Tibial nerve (tissue), 4 donors: ENCODE data around the gene KAT6B. TPM values are rescaled to one million over a fixed set of nuclear protein-coding genes. Genes with fewer than 3 reads are reported as not detected.

Experiments used
- DNase-seq, 2 donors: peaks; one replicate each; pipeline ENCODE4 v3.0.0-alpha.2; 2019; ENCODE audit warnings: low spot score in 2 of 2
- H3K27ac ChIP-seq, 4 donors: fragments of 200-600 bp; sonication (generic) in 3 of 4; one replicate each; pipeline ENCODE4 v1.5.1; 2017 to 2019; ENCODE audit warnings: mild to moderate bottlenecking in 1 of 4
- H3K27me3 ChIP-seq, 2 donors: fragments of 200-600 bp; sonication (generic) in 1 of 2; one replicate each; pipeline versions ENCODE4 v1.5.1 to v1.6.0; 2017 to 2019
- H3K36me3 ChIP-seq, 3 donors: fragments of 200-600 bp; sonication (generic); one replicate each; pipeline ENCODE4 v1.5.1; 2018 to 2019
- H3K4me1 ChIP-seq, 4 donors: fragments of 200-600 bp; sonication (generic) in 3 of 4; one replicate each; pipeline ENCODE4 v1.5.1; 2017 to 2019
- H3K4me3 ChIP-seq, 4 donors: fragments of 200-600 bp; sonication (generic) in 3 of 4; one replicate each; pipeline ENCODE4 v1.5.1; 2017 to 2019; ENCODE audit warnings: mild to moderate bottlenecking in 1 of 4, moderate library complexity in 1 of 4
- H3K9me3 ChIP-seq, 4 donors: fragments of 200-600 bp; sonication (generic) in 3 of 4; one replicate each; pipeline ENCODE4 v1.5.1; 2017 to 2019
- EP300 ChIP-seq, 2 donors: sonication (generic); formaldehyde crosslinking; IDR thresholded peaks; one replicate each; pipeline ENCODE4 v1.6.1; 2017; ENCODE audit warnings: antibody characterized with exemption in 2 of 2, mild to moderate bottlenecking in 1 of 2
- POLR2A ChIP-seq, 2 donors: fragments of 450-650 bp; IDR thresholded peaks; one replicate each; pipeline ENCODE4 v1.6.1; 2017; ENCODE audit warnings: antibody characterized with exemption in 2 of 2, mild to moderate bottlenecking in 2 of 2, moderate library complexity in 2 of 2
- WGBS, 2 donors: methylation state at CpG; one replicate each; pipeline ENCODE4 v1.1.5; 2018; 5-methylcytosine and 5-hydroxymethylcytosine counted together
- total RNA-seq, 4 donors: library from RNA; depleted of rRNA; stranded (reverse); fragments of >200 nt; gene quantifications; one replicate each; pipeline ENCODE4 v1.1.0, GENCODE V29; 2016
- TF ChIP-seq, protein P1 (sequence below), 5 experiments: fragments of 200-600 bp in 3 of 5; fragments of 450-650 bp in 2 of 5; sonication (generic) in 3 of 5; IDR thresholded peaks; one replicate each; pipeline ENCODE4 v1.5.1; 2016 to 2019; ENCODE audit warnings: antibody characterized with exemption in 5 of 5, mild to moderate bottlenecking in 3 of 5, moderate library complexity in 2 of 5

KAT6B gene
- total RNA-seq, 4 donors from 2014 or later = 42.3 to 59.7 (median 45.6) TPM

DNA sequence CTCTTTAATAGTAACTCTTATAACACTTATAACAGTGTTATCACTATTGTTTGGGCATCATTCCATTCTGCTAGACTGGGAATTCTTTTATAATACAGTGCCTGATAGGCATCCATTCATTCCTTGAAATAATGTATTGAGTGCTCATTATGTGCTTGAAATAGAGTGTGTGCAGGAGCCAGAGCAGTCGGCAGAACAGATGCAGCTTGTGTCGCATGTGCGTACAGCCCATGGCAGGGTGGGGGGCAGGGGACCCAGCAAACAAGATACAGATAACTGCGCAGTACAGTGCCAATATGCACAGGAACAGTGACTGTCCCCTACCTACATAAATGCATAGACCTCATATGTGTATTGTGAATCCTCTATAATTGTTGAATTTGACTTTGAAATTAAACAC, 99.3 kb downstream of the KAT6B start:
- no peaks in the 10 kb centered on the region for H3K27me3 ChIP-seq

DNA sequence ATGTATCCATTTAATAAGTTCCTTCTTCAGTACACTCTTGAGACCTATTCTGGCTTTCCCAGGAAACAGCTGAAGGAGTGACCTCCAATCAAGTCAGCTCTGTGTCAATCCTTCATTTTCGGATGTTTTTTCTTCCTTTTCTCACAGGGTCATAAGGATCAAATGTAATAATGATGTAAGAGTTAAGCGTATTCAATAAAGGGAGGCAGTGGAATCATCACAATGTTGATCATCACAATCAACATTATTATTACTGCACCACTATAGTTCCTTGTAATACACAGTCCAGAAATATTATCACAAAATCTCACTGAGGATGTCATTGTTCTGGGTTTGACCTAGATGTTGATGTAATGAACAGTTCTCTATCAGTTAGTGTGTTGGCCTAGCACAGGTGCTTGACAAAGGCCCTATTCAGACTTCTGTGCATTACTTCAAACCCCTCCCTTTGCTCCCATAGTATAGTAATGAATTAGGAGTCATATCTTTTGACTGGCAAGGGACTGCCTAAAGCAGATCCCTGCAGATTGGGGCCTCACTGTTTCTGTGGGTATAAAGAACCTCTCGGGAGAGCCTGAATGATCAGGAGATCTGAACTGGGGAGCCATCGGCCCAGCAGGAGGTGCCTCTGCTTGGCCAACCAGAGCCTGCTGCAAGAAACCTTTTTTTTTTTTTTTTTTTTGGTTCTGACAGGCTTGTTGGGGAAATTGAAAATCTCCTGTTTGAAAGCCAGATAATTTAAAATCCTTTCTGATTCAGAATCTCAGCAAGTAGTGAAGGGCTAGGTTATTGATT, 100.6 kb downstream of the KAT6B start:
- 50 to 57% methylated on average over 4 of the region's 4 CpGs for WGBS, 2 donors
- Histone ChIP-seq H3K27ac (peak overlapping the region in 2 of 4 donors; percentile 81 to 90), H3K4me1 (peaks cover 0 to 90% (median 47%) of the 10 kb centered on the region in 4 donors), H3K27me3 (no peaks in the 10 kb centered on the region), H3K4me3 (no peak overlapping the region), H3K36me3 (no peaks in the 10 kb centered on the region), H3K9me3 (no peaks in the 10 kb centered on the region)
- TF ChIP-seq, protein P1, sequence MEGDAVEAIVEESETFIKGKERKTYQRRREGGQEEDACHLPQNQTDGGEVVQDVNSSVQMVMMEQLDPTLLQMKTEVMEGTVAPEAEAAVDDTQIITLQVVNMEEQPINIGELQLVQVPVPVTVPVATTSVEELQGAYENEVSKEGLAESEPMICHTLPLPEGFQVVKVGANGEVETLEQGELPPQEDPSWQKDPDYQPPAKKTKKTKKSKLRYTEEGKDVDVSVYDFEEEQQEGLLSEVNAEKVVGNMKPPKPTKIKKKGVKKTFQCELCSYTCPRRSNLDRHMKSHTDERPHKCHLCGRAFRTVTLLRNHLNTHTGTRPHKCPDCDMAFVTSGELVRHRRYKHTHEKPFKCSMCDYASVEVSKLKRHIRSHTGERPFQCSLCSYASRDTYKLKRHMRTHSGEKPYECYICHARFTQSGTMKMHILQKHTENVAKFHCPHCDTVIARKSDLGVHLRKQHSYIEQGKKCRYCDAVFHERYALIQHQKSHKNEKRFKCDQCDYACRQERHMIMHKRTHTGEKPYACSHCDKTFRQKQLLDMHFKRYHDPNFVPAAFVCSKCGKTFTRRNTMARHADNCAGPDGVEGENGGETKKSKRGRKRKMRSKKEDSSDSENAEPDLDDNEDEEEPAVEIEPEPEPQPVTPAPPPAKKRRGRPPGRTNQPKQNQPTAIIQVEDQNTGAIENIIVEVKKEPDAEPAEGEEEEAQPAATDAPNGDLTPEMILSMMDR (IDR thresholded peaks at IDR 0.05) = no peak
- TF ChIP-seq EP300 (IDR thresholded peaks at IDR 0.05) = no peak
- no peak for TF ChIP-seq POLR2A (IDR thresholded peaks at IDR 0.05)
- no peak for DNase-seq

More for the DNA sequence above, 99.3 kb downstream of the KAT6B start:
- no peaks in the 10 kb centered on the region for H3K9me3 ChIP-seq
- WGBS, 2 donors = 34 to 58% methylated on average over 4 of the region's 4 CpGs
- no peak overlapping the region for H3K4me3 ChIP-seq
- peaks cover 0 to 85% (median 47%) of the 10 kb centered on the region in 4 donors for H3K4me1 ChIP-seq
- no peak for DNase-seq
- peak overlapping the region in 2 of 4 donors; percentile 81 to 90 for H3K27ac ChIP-seq
- H3K36me3 ChIP-seq = no peaks in the 10 kb centered on the region
- TF ChIP-seq EP300 (IDR thresholded peaks at IDR 0.05) (no peak), POLR2A (IDR thresholded peaks at IDR 0.05) (no peak)
- TF ChIP-seq, protein P1 (IDR thresholded peaks at IDR 0.05) = no peak

DNA sequence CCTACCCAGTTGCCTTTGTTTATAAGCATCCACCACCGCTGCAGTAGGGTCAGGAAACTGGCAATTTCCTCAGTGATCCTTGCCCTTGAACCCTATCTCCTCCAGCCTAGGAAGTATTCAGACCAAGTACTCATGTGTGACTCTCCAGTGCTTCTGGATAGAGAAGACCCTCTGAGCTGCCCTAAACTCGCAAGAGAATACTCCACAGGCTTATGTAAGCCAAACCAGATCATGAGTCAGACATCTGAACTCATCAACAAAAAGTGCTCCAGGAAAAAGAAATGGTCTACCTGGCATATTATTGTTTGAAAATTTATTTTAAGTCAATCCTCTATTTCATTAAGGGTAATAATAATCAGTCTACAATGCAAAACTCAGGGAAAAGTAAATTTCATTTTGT, 101.3 kb downstream of the KAT6B start:
- whole genome bisulfite sequencing, 2 donors = 67 to 84% methylated on average over 2 of the region's 2 CpGs
- H3K36me3 ChIP-seq = no peaks in the 10 kb centered on the region
- DNase-seq = no peak
- peaks cover 0 to 88% (median 45%) of the 10 kb centered on the region in 4 donors for H3K4me1 ChIP-seq
- no peaks in the 10 kb centered on the region for H3K9me3 ChIP-seq
- TF ChIP-seq, protein P1 (IDR thresholded peaks at IDR 0.05) = no peak
- no peak for TF ChIP-seq POLR2A (IDR thresholded peaks at IDR 0.05)
- TF ChIP-seq EP300 (IDR thresholded peaks at IDR 0.05) = no peak
- H3K4me3 ChIP-seq = no peak overlapping the region
- H3K27ac ChIP-seq = peak overlapping the region in 2 of 4 donors; percentile 81 to 90
- H3K27me3 ChIP-seq = no peaks in the 10 kb centered on the region

DNA sequence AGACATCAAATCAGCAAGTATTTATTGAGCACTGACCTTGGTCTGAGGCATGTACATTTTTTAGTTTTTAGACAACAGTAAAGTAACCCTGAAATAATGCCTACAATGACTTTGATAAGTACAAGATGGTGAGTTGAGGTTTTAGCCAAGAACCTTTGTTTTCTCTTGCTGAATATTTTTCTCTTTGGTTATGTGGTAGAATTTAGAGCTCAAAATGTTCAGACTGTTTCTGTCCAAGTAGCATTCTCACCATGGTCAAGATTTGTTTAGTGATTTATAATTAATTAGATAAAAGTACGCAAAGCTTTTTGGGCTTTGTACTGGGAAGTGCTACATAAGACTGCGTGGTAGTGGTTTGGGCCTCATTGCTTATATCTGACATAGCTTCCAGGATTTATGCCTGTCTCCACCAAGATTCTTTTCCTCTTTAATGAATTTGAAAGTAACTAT, 102.4 kb downstream of the KAT6B start:
- peaks cover 0 to 88% (median 37%) of the 10 kb centered on the region in 4 donors for H3K4me1 ChIP-seq
- no peaks in the 10 kb centered on the region for H3K9me3 ChIP-seq
- peak overlapping the region in 3 of 4 donors; percentile 20 to 90 (median 81) for H3K27ac ChIP-seq
- H3K36me3 ChIP-seq = no peaks in the 10 kb centered on the region
- H3K27me3 ChIP-seq = no peaks in the 10 kb centered on the region
- WGBS, 2 donors = 75 to 79% methylated on average over 2 of the region's 2 CpGs
- H3K4me3 ChIP-seq = no peak overlapping the region
- TF ChIP-seq POLR2A (IDR thresholded peaks at IDR 0.05) = no peak
- TF ChIP-seq EP300 (IDR thresholded peaks at IDR 0.05) = no peak
- TF ChIP-seq, protein P1 (IDR thresholded peaks at IDR 0.05) = no peak
- no peak for DNase-seq

DNA sequence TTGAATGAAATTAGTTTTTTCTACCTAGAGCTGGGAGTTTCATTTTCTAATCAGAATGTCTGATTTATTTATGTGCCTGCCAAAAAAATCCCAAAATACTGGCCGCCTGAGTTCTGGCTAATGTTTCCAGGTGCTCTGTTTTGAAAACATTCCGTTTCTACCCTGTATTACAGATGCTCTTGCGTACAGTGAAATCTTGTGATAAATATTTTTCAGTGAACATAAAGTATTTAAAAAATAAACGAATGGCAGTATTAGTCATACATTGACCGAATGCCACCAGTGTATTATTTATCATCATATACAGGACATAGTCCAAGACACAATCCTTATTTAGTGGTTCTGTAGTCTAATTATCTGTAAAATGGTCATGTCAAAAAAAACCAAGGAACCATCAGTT, 102.8 kb downstream of the KAT6B start:
- Histone ChIP-seq H3K4me3 (no peak overlapping the region), H3K36me3 (no peaks in the 10 kb centered on the region), H3K27ac (peak overlapping the region in 3 of 4 donors; percentile 20 to 90 (median 81)), H3K27me3 (no peaks in the 10 kb centered on the region), H3K4me1 (peaks cover 0 to 85% (median 35%) of the 10 kb centered on the region in 4 donors), H3K9me3 (no peaks in the 10 kb centered on the region)
- TF ChIP-seq, protein P1 (IDR thresholded peaks at IDR 0.05) = no peak
- TF ChIP-seq EP300 (IDR thresholded peaks at IDR 0.05) (no peak), POLR2A (IDR thresholded peaks at IDR 0.05) (no peak)
- WGBS, 2 donors = 61 to 65% methylated on average over 5 of the region's 5 CpGs
- no peak for DNase-seq
